HG02970 (cell line): ENCODE results near the gene SLC6A5.

ENCODE experiments used
- ATAC-seq: cut with Tn5 transposase; IDR thresholded peaks from one replicate; pipeline ENCODE4 v1.9.1; 2021; ENCODE audit warnings: mild to moderate bottlenecking, moderate library complexity, moderate number of reproducible peaks; ENCODE audit not compliant: unreplicated experiment, low FRiP score

Gene SLC6A5

DNA sequence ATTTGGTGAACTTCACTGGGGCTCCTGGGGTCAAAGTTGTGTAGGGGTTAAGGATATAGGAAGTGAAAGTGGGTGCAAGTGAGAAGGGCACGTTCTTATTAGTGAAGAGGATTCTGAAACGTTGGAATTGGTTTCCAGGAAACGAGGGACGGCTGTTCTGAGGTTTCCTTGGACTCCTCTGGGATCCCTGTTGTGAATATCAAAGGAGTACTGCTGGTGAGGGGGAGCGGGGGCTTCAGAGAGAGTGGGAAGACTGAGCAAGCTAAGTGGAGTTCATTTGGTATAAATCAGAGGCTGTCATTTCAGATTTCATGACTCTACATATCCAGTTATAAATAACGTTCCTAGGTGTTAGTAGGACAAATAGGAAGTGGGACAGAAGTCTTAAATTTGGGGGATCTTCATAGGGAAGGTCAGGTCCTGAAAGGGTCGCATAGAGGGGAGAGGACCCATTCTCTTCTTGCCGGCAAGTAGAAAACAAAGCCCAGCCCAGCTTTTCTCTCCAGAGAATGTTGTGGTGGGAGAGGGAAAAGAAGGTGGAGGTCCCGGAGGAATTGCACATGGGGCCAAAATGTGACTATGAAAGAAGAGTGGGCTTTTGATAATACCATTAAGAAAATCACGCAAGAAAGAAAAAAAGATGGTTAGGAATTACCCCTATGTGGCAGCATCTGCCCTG lies 68.9 kb downstream of the SLC6A5 start:
- ATAC-seq: no peak

DNA sequence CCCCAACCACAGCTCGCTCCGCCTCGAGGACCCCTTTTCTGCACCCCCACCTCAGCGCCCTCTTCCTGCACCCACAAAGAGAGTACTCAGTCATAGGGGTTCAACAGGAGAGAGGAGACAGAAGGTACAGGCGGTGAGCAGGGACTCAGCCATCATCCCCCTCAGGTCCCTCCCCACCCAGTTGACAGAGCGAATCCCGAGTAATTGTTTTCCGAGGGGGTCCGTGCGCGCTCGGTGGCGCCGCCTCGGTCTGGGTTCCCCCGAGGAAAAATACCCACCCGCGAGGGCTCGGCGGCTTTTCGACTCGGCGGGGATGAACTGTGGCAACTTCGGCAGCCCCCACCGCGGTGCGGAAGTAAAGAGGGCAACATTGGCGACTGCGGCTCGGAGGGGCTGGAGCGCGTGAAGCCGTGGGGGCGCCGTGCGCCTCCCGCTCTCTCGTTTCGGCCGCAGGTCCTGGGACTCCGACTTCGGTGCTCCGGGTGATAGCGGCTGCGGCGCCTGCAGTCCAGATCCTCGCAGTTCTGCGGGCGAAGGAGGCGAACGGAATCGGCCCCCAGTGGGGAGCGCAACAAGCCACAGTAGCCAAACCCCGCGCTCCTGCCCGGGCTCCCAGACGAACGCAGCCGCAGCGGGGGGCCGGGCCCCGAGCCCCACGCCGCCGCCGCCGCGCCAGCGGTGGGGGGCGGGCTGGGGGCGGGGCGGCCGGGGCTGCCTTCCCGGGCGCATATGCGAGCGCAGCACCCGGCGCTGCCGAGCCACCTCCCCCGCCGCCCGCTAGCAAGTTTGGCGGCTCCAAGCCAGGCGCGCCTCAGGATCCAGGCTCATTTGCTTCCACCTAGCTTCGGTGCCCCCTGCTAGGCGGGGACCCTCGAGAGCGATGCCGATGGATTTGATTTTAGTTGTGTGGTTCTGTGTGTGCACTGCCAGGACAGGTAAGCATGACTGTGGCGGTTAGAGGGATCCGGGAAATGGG lies 69.7 kb downstream of the SLC6A5 start, which contains the start of gene NELL1:
TSS of gene NELL1 (plus strand) at position 743 of the 976 bp plus-strand sequence.
- no peak for ATAC-seq

DNA sequence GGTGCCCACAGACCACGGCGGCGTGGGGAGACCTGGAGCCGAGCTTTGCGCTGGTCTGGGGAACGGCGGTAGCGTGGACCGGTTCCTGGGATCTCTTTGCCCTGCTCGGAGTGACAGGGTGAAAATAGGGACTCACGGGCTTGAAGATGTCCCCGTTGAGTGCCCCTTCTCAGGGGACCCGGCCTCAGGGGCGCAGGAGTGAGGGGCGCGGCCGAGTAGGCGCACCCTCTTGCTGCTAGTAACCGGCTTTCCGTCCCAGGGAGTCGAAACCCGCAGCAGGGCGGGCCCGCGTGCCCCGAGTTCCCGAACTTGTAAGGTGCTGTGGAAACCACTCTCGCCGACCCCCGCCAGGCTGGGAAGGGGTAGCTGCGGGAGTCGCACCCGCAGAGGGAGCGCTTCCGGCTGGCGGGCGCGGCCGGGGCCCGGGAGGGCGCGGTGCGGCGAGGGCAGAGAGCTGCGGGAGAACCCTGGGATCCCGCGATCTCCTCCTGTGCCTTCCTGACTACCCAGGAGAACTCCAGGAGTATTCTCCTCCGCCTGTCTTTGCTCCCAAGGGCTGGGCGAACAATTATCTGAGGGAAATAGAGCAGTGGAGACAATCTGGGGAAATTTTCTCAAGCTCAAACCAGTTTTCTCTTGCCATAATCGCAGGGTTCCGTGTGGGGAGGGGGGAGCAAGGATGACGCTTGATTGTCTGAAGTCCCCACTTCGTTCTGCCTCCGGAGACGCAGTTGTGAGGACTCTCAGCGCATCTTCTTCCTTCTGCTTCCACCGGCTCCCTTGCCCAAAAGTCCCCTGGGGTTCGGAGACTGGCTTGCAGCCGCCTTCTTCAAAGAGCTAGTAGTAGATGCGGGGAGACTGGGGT lies 70.6 kb downstream of the SLC6A5 start:
- no peak for ATAC-seq

GRCh38 chr11:20670932-20671403 lies 71.6 kb downstream of the SLC6A5 start:
- no peak for ATAC-seq

GRCh38 chr11:20671856-20672546 lies 72.6 kb downstream of the SLC6A5 start:
- no peak for ATAC-seq

DNA sequence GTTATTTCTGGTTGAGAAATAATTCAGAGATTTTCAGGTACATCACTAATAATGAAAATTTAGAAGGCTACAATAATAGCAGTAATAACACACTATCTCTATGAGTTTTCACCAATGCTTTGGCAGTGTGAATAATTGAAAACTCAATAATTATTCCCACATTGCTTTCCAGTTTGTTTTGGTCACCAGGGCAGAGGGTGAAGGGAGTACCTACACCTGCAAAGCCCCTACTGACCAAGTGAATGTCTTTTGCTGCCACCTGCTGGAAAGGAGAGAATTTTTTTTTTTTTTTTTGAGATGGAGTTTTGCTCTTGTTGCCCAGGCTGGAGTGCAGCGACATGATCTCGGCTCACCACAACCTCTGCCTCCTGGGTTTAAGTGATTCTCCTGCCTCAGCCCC lies 73.2 kb downstream of the SLC6A5 start:
- ATAC-seq: no peak

DNA sequence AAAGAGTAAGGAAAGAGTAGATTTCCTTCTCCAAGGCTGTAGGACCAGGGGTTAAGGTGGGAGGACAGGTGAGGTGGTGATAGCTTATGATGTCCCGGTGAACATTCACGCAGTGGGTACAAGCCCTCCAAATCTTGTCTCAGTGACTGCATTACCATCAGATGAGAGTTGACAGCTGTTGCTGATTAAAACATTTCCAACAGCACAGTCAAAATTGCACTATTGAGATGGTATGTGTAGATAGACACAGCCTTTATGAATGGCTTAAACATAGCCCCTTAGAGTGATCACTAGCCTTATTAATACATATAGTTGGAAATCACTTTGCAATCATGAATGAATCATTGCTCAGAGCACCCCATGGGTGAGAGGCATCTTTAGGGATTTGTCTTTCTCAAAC lies 77.2 kb downstream of the SLC6A5 start:
- ATAC-seq: no peak

DNA sequence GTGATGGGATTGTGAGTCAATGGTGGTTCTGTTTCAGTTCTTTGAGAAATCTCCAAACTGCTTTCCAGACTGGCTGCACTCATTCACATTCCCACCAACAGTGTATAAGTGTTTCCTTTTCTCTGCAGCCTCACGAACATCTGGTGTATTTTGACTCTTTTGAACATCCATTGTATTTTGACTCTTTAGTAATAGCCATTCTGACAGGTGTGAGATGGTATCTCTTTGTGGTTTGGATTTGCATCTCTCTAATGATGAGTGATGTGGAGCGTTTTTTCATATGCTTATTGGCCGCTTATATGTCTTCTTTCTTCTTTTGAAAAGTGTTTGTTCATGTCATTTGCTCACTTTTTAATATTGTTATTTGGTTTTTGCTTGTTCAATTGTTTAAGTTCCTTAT lies 89.4 kb downstream of the SLC6A5 start:
- ATAC-seq: no peak

DNA sequence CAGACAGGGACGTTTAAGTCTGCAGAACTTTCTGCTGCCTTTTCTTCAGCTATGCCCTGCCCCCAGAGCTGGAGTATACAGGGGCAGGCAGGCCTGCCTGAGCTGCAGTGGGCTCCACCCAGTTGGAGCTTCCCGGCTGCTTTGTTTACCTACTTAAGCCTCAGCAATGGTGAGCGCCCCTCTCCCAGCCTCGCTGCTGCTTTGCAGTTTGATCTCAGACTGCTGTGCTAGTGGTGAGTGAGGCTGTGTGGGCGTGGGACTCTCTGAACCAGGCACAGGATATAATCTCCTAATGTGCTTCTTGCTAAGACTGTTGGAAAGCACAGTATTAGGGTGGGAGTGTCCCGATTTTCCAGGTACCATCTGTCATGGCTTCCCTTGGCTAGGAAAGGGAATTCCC lies 108.5 kb downstream of the SLC6A5 start:
- no peak for ATAC-seq
